IPS DF 4.7 (cell line): ENCODE results near the gene GNAQ.
A peak's percentile ranks its signal among the peaks of the same experiment; 100 is the strongest.
"Not testable (repeated sequence)": the region's sequence is repeated elsewhere in the genome, so short reads cannot be mapped to it uniquely, and the experiment has no call there.

Experiments
- DNase-seq: peaks from one replicate; pipeline ENCODE4 v3.0.0-alpha.2; 2013; ENCODE audit warnings: low spot score; ENCODE audit errors: extremely low read depth

GNAQ gene

GRCh38 chr9:77783518-77783917 lies 248.1 kb downstream of the GNAQ start:
- no peak for DNase-seq

DNA sequence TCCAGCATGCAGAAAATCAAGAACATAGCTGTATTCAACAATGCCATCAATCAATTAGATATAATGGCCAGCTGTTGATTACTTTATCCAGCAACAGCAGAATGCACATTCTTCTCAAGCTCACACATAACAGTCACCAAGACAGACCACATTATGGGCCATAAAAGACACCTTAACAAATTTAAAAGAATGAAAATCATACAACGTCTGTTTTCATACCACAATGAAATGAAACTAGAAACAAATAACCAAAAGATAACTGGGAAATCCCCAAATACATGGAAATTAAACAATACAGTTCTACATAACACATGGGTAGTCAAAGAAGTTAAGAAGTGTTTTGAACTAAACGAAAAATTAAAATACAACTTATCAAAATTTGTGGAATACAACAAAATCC lies 252.6 kb downstream of the GNAQ start:
- DNase-seq: no peak

DNA sequence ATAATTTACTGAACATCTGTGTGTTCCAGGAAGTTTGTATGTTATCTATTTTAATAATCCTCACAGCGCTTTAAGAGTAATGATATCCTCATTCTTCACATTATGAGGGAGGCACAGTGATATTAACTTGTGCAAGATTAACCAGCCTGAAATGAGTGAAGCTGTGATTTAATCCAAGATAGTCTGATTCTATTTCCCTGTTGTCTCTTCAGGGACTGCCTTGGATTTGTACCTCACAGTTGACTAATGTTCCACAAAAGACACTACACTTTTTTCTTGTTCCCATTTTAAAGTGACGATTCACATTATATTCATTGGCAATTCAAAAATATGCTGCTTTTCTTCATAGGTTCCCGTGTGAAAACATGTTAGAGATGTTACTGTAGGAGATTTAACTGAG lies 258.2 kb downstream of the GNAQ start:
- DNase-seq: no peak

GRCh38 chr9:77772646-77773045 lies 259.0 kb downstream of the GNAQ start:
- no peak for DNase-seq

DNA sequence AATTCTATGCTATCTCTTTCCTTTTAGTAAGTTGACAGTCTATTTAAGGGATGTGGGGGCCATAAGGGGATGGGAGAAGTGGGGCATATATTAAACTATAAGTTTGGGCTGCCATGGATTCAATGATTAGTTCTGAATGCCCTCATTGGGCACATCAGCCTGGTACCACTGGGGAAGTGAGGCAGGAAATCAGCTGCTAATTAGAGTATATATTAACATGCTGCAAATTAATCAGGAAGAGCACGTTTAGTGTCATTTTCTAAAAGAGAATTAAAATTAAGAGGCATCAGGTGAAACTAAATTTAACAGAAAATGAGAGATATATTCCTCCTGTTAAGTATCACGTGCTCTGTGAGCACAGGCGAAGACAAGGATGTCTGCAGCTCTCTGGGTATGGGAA lies 260.4 kb downstream of the GNAQ start:
- DNase-seq: no peak

- DNase-seq: no peak
These were observed 261.3 kb downstream of the GNAQ start for GRCh38 chr9:77770340-77770739.

- no peak for DNase-seq
These were observed 262.4 kb downstream of the GNAQ start for GRCh38 chr9:77769246-77769645.

- no peak for DNase-seq
These were observed 265.0 kb downstream of the GNAQ start for GRCh38 chr9:77766587-77766986.

DNA sequence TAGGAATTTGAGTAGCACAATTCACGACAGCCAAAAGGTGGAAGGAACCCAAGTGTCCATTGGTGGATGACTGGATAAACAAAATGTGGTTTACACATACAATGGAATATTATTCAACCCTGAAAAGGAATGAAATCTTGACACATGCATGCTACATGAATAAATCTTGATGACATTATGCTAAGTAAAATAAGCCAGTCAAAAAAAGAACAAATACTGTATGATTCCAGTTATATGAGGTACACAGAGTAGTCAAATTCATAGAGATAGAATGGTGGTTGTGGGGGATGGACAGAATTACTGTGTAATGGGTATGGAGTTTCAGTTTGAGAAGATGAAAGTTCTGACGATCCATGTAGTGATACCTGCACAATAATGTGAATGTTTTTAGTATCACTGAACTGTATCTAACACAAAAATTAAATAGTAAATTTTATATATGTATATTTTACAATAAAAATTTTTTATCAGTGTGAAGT lies 265.8 kb downstream of the GNAQ start:
- no peak for DNase-seq

DNA sequence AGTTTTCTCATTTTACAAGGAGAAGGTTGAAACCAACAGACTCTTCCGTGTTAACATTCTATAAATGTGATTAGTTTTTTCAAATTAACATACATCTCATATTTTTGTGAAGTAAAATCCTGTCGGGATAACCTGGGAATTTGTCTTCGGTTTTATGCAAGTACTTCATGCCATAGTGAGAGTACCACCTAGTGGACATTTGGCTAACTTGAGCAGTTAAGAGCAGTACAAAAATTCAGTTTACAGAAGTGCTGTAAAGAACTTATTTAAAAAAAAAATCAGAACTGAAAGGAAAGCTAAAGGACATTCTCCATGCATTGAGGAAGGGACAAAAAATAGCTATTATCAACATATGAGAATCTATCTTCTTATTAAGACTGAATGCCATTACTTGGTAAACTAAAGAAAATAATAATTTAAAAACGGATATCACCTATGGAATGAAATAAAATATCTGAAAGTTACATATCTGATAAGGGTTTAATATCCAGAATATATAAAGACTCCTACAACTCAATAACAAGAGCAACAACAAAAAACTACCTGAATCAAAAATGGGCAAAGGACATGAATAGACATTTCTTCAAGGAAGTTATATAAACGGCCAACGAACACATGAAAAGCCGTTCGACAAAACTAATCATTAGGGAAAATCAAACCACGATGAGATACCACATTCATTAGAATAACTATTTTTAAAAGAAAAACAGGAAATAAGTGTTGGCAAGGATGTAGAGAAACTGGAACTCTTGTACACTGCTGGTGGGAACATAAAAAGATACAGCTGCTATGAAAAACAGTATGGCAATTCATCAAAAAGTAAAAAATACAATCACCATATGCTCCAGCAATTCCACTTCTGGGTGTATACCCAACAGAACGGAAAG lies 266.5 kb downstream of the GNAQ start:
- no peak for DNase-seq

DNA sequence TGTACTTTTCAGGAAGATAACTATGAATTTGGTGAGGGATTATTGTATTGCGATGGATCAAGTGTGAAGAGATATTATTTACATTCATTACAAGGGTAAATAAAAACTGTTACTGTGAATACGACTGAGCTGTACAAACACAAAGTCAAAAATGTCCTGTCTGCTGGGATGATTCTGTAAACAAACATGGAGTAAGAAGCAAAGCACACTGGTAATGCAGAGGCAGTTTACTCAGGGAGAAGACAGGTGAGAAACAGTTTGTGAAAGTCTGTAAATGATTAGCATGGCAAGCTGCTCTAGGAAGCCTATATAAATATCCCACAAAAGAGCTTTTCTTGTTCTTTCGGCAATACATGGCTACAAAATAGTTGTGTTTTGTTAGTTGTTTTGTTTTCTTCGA lies 268.0 kb downstream of the GNAQ start:
- no peak for DNase-seq

GRCh38 chr9:77760919-77761318 lies 270.7 kb downstream of the GNAQ start:
- DNase-seq: not testable (repeated sequence)

GRCh38 chr9:77759391-77759790 lies 272.2 kb downstream of the GNAQ start:
- no peak for DNase-seq

DNA sequence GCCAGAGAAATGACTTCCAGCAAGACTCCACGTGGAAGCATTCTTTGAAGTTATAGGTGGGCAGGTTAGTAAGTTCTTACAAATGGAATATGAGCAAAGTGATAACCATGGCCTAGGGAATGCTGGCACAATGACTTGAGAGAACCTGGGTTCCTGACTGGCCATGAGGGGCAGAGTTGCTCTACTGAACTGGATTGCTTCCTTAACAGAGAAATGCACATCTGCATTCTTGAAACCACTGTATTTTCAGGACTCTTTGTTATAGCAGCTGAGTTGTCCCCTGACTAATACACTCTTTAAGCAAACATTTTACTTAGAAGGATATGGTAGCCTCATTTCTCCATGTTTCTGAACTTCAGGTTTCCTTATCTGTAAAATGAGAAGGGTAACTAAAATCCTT lies 275.2 kb downstream of the GNAQ start:
- DNase-seq: no peak

DNA sequence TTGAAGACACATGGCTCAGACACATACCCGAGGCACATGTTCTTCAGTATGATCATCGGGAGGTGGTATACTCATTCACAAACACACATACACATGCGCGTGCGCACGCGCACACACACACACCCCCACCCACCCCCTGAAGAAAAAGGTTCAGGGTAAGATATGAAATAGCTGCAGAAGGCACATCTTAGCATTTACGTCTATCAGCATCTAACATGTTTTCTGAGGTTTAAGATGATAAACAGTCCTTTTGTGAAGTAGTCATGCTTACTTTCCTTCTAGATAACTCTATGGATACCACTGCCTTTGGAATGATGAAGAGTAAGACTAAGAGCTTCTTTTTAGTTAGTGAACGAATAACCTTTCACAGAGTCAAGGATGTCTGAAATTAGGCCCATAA lies 278.4 kb downstream of the GNAQ start:
- DNase-seq: no peak

DNA sequence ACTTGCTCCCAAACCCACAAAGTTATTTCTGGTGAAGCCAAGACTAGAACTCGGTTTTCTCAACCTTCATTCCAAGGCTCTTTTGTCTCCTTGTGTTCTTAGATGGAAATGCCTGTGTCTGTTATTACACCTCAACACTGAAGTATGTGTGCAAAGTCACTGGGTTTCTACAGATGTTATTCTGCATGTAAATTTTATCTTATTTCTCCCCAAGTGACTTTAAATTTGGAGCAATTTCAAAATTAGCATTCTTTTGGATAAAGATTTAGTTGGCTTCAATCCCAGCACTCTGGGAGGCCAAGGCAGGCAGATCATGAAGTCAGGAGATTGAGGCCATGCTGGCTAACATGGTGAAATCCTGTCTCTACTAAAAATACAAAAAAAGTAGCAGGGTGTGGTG lies 279.1 kb downstream of the GNAQ start:
- DNase-seq: no peak

DNA sequence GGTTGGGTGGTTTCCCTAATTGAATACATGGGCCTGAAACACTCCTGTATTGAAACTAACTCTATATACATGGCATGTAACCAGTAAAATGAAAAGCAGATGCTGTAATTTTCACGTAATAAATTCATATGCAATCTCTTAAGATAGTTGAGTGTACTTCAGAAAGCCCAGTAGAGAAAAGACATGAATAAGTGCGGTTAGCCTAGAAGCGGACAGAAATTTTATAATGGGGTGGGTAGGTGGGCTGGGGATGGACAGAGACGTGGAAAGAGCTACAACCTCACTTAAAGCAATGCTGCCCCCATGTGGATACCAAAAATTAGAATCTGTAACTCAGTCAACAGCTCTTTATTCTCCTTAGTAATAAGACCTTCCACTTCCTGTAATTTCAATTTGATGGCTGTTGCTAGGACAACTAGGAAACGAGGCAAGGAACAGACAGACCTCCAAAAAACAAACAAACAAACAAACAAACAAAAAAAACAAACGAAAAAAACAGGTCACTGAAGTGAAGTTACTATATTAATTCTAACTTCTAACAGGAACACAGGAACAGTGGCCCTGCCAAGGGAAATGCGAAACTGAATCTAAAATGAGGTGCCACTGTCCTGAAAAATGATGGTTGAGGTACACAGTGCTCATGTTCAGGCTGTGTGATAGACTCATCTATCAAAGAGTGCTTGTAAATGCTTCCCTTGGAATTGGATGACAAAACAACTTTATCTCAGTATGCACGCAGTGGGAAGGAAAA lies 280.1 kb downstream of the GNAQ start:
- DNase-seq: peak; percentile 62

GRCh38 chr9:77750981-77751340 lies 280.6 kb downstream of the GNAQ start:
- DNase-seq: no peak

DNA sequence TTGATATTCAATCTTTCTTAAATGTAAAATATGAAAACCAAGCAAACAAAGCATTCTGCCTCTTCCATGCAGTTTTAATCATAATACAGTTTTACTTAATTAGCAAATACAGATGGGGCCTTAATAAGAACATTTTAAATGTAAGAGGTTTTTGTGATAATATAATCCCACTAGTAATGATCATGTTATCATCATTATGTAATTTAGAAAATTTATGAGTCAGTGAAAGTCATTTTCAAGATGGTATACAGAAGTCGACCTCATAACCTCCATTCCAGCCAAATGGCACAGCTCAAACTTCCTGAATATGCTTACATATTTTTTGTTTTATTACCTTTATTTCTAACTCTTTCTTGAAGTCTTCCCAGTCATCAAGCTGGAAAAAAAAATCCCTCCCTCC lies 281.3 kb downstream of the GNAQ start:
- DNase-seq: no peak

GRCh38 chr9:77748214-77748772 lies 283.3 kb downstream of the GNAQ start:
- DNase-seq: no peak

DNA sequence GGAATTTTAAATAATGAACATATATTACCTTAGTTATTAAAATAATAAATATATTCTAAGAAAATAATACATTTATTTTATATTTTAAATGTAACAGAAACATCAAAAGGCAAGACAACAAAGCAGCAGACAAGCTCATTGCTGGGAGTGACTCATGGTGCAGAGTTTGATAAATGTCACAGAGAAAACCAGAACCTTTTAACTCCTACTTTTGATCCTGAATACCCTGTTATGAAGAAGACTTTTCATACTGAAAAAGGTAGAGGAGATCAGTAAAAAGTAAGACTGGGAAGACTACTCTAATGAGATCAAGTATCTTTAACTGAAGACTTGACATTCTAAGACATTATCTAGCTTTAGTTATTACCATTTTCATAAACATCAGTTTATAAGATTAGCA lies 284.4 kb downstream of the GNAQ start:
- no peak for DNase-seq

DNA sequence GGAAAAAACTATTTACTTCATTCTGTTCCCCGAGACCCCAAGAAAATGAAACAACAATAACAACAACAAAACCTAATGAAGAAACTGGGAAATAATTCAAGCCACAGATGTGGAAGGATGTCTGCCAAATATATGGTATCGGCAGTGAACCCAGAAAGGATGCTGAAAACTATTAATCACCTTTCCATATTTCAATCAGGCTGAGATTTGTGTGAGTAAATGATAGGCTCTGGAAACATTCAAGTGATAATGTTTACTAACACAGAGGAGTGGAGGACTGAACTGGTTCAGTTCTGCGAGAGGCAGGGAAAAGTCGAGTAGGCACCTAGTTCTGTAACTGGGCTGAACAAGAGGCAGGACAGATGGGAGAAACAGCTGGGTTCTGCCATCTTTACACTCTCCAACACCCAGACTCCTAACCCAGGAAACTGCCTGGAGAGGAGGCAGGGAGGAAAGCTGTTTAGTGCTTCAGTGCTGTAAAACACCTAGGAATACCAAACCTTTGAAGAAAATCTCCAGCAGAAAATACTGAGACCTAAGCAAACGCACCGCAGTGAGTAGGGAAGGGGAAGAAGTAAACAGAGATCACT lies 286.7 kb downstream of the GNAQ start:
- no peak for DNase-seq
